Stimulated activated CD4-positive, alpha-beta T cell treated with anti-CD3 and anti-CD28 coated beads, Interleukin-12 subunit alpha, Interleukin-12 subunit beta, amount 100 ng/mL, for 4 hours (primary cell): Measurements from ENCODE around the gene POLR3GL.

Experiments
- DNase-seq: peaks from one replicate; pipeline ENCODE4 v3.0.0-alpha.2; 2020

POLR3GL gene

DNA sequence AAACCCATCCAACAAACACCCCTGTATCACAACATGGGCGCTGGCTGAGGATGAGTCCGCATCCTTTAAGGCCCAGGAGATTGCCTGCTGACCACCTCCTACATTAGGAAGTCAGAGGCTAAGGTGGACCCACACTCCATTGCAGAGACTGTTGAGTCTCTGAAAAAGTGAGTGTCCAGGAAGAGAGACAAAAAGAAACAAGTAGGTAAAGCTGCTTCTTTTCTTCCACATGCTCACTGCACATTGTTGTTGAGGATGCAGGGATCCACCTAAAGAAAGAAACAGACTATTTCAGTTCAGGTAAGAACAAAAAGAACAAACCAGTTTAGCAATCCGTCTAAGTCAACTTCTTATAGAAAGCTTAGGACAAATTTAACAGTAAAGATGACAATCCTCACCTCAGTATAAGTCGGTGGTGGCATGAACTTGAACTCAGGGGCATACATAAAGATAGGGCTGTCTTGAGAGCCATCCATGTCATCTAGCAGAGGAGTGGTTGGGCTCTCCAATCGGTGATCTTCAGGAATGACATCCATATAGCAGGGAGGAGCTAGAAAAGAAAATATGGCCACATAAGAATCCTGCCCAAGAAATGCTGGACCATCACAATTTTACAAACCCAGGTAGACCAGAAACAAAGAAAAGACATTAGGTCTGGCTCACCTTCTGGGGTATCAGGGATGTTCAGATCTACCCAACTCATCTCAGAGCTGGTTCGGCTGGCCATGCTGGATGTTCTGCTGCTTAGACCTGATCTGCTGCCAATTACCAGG is 29.3 kb downstream of the POLR3GL start:
- no peak for DNase-seq

DNA sequence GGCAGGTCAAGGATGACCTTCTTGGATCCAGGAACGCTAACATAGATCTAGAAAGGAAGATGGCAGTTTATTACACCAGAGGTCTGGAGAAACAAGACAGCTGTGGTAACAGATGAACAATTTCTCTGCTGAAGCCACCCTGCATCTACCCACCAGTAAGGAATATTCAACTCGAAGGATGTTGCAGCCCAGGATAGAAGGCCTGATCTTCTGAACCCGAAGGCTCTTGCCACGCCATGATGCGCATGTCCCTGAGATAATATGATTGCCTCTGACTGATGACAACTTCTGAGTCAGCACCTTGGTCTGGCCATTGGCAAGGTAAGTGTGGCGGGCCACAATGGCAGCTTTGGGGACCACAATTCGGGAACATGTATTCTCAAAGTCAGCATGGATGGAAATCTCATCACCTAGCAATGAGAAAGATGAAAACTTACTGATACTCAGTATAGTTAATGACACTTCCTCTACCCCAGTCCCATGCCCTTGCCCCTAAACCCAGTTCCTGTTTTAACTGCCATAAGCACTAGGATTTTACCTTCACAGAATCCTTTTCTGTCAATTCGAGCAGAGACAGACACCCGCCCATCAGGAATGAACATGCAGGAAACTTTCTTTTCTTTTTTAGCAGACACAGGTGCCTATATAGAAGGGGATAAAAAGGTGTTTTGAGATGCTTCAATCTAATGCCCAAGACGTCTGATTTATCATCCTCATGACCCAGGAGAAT is 30.1 kb downstream of the POLR3GL start:
- DNase-seq = no peak

DNA sequence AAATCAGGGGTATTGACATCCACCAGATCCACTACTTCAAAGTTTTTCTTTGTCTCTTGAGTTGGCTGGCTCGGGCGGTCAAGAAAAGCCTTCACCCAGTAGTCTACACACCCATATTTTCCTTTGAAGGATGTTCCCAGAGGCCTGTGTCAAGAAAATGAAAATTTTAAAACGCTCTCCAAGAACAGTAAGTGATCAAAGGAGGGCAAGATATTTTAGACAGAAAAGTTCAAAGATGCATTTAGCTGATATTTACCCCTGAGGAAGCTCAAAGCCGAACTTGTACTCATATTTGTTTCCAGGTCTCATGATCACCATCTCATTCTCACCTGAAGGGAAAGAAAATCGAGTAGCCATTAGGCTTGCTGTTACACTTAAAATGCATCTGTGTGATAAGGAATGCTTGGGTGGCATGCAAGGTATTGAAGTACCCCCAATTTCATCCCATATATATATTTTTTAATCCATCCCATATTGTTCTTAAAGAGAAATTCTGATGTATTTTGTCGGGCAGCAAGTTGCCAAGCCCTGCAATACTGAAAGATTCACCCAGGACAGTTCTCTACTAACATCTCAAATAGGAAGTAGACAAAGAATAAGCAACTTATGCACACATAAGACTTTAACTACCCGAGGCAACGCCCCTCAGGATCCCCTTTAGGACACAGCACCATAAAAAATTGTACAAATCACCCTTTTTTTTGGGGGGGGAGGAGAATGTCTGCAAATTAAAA is 30.8 kb downstream of the POLR3GL start:
- DNase-seq = no peak

DNA sequence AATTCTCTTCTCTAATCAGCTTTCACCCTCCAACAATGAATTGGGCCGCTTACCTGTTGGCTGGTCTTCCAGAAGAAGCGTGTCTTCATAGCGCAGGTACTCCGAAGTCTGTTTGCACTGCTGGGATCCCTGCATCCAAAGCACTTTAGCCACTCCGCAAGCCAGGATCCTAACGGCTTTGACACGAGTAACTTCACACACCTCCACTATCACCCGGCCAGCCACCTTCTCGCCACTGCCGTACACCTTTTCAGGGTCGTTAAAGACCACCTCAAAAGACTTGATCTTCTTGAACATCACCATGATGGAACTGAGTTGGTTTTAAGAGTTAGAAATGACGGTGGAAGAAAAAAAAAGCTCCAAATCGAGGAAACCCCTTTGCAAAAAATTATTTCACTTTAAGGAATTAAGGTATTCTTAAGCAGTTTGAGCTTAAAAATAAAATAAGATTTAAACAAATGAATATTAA is 31.5 kb downstream of the POLR3GL start:
- DNase-seq = no peak

DNA sequence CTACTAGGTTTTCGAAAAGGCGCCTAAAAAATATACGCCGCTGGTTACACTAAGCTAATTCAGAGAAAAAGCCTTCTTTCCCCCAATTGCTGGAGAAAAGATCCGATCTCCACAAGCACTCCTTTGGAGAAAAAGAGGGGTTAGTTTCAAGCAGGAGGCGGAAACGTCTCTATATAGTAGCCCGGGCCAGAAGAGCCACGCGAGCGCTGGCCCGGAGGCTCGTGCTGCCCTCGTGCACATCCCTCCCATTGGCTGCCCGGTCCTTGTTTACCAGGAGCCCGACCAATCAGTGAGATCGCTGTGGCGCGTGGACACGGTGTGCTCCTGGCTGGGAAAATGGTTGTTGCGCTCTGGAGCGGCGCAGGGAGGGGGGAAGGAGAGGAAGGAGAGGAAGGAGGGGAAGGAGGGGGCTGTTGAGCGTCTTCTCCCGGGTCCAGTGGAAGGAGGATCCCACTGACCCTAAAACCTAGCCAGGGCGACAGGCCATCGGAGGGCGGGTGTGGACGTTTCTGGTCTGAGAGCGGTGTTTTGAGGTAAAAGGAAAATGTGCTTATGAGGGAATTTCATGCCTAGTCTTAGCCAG is 32.0 kb downstream of the POLR3GL start, which contains the start of gene TXNIP:
Gene TXNIP, minus strand, starts transcription at position 147 of the 583 bp plus-strand sequence. CDS start 313 bp downstream, outside the sequence.
- DNase-seq = peak; percentile 87

DNA sequence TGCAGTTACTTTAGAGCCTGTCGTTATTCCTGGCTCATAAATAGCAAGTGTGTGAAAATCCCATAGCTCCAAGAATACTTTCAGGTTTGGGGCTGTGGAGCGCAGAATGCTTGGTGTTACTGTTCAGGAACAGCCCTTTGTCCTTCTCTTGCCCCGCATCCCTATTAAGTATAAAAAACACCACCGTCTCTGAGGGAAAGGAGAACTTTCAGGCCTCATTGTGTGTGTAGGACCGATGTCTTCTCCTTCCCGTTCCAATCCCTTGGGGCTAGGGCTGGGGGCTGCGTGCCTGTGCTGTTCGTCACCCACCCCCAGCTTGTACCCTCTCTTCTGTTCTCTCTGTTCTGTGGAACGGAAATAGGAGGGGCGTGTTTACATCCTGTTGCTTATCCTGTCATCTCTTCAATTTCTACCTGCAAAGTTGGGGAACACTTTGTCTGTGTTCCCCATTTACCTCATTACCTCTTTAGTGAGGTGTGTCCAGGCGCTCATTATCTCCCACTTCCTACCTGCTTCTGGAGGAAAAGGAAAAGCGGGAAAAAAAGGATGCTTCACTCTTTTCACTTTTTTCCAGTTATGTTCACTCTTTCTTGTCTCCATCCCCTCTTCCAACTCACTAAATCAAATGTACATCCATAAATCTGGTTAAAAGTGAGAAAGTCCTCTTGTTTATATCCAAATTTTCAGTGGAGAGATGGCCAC is 32.7 kb downstream of the POLR3GL start:
- DNase-seq = peak; percentile 36

DNA sequence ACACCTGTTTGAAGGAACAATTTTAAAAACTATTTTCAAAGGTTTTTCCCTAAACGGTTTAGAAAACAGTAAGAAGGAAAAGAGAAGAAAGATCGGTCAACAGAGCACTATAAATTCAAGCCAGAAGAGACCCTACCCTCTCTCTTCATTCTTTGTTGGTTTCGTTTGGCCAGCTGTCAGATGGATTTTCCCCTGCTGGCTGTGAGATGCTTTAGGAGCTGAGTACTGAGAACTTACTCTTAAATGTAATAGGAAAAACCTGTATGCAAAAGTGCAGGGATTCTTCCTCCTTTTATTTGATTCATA is 33.2 kb downstream of the POLR3GL start:
- DNase-seq = no peak

DNA sequence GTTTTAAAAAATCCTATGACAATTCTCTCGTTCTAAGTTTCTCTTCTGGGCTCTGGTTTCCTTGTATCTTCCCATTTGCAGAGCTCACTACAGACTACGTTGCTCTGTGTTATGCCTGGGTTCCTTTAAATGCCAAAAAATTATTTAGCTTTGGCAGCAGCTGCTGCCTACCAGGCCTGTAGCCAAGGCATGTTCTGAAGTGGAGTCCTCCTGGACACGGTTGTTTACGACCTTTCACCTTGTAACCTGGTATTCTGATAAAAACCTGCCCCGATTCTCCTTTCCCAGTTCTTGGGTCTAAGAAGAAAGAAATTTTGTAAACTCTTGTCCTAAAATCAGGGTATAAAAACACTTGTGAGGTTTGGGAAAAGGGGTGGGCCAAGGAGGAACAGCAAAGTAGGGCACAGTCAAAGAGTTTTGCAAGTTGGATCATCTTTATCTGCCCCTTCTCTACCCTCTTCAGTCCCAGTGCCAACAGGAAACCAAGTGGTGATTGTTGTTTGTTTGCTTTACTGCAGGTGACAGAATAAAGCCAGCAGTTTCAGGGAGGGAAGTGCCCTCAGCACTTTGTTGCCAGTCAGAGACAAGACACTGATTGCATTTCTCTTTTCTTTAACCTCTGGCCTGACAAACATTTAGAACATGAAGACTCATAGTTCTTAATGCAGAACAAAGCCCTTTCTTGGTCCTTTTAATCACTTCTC is 35.0 kb downstream of the POLR3GL start:
- DNase-seq = no peak

DNA sequence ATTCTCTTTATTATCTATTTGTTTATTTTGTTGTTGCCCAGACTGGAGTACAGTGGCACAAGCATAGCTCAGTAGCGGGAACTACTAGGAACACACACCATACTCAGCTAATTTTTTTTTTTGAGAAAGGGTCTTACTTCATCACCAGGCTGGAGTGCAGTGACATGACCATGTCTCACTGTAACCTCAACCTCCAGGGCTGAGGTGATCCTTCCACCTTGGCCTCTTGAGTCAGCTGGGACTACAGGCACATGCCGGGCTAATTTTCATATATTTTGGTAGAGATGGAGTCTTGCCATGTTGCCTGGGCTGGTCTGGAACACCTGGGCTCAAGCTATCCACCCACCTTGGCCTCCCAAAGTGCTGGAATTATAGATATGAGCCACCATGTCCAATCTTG is 37.2 kb downstream of the POLR3GL start:
- no peak for DNase-seq

DNA sequence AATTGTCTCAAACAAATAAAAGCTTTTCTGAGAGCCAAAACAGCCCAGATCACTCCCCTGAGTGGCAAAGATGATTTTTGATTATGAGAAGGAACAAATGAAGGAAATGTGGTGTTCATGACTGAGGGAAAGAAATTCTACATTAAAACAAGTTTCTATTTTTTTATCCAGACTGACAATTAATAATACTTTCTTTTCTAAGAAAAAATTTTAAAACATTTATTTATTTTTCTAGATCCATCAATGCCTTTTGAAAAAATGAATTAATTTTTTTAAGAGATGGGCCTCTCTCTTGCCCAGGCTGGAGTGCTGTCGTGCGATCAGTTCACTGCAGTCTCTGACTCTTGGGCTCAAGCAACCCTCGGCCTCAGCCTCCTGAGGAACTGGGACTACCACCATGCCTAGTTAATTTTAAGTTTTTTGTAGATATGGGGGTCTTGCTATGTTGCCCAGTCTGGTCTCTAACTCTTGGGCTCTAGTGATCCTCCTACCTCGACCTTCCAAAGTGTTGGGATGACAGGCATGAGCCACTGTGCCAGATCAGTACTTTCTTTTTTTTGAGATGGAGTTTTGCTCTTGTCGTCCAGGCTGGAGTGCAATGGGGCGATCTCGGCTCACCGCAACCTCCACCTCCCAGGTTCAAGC is 43.1 kb downstream of the POLR3GL start:
- DNase-seq = no peak

DNA sequence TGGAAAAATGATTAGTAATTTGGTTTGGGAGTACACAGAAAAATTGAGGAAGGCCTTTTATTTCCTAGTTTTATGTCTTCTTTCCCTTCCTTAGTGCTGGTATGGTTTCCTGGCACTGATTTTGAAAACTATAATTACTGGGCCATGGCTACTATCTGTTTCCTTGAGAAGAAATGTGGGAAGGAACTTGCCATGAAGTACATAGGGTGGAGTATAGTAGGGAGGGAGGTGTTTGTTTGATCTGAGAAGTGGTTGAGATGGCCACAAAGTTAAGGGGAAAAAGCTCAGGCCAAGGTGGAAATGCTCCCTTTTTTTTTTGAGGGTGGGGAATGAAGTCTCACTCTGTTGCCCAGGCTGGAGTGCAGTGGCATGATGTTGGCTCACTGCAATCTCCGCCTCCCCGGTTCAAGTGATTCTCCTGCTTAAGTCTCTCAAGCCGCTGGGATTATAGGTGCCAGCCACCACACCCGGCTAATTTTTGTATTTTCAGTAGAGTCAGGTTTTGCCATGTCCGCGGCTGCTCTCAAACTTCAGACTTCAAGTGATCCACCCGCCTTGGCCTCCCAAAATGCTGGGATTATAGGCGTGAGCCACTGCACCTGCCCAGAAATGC is 45.7 kb downstream of the POLR3GL start:
- DNase-seq = no peak

DNA sequence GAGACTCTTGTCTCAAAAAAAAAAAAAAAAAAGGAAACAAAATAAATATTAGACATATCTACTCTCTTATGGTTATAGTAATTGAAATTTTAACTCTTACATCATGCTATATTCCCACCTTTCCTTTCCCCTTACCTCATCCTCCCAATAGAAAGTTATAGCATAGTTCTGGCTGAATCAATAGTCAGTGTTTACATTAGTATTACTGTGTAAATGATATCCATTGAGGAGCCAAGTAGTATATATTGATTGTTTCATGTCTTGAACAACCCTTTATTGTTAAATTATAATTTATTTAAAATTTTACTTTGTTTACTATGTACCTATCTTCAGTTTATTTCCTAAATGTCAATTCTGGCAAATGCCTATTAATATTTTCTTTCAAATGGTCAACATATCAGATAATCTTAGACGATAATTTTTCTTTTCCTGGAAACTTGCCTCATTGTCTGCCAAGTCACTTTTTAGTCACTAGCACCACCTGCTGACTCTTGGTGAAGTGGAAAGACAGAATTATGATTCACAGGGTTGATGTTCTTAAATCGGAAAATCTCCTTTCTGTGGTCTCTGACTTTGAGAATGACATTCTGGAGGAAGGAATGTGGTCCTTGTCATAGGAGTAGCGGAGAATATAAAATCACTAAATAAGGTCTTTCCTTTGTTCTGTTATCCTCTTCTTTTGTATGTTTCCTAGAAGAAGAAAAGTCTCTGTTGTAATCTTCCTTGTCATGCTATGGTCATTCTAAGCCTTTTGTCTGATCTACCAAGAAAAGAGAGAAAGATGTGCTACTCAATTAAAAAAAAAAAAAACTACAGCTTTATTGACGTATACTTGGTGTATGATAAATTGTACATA is 48.4 kb downstream of the POLR3GL start:
- no peak for DNase-seq

DNA sequence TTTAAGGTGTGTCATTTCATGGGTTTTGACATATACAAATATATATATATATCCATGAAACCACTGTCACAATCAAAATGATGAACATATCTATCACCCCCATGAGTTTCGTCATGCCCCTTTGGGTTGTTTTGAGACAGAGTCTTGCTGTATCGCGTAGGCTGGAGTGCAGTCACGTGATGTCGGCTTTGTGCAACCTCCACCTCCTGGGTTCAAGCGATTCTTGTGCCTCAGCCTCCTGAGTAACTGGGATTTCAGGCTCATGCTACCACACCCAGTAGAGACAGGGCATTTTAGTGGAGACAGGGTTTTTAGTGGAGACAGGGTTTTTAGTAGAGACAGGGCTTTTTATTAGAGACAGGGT is 49.1 kb downstream of the POLR3GL start:
- DNase-seq = no peak

DNA sequence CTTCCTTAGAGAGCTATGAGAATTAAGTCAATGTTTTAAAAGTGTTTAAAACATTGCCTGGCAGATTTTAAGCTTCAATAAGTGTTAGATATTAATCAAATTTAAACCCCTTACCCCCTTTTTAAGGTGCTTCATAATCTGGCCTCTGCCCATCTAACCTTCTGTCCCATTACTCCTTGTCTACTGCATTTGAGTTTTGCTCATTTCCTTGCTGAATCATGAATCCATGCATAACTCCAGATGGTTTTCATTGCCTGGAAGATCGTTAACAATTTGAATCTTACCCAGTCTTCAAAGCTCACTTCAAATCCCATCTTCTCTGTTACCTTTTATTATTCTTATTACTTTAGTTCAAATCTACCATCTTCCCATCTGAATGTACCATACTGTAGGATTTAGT is 52.4 kb downstream of the POLR3GL start:
- no peak for DNase-seq

DNA sequence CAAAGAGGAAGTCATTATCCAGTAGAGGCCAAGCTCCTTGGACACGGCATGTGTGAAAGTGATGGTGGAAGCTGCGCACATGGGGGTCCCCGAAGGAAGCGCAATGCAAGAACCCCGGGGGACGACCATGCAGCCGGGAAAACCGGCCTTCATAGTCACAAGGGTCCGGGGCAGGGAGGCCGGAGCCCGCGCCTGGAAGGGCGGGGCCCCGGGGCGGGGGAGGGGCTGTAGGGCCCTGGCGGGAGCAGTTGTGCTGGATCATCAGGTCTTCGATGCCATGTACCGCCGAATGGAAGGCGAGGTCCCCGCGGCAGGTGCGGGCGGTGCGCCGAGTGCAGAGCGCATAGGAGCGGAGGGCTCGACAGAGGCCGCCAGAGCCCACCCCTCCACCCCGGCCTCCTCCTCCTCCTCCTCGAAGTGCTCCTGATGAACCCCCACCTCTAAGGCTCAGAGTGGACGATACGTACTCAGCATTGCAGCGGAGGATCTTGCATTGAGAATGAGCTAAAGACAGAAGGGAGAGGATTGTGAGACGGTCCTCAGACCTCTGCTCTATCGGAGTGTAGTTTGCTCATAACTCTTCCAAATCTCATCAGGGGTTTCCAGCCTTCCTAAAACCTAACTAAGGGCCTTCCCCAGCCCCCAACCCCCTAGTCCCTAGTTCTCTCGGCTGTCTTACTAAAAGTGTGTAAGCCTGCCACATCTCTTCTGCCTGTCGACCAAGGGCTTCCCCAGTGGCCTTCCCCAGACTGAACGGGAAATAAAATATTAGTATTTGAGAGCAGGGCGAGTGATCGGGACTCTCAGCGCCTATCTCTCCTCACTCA is 55.0 kb downstream of the POLR3GL start:
- DNase-seq = no peak

DNA sequence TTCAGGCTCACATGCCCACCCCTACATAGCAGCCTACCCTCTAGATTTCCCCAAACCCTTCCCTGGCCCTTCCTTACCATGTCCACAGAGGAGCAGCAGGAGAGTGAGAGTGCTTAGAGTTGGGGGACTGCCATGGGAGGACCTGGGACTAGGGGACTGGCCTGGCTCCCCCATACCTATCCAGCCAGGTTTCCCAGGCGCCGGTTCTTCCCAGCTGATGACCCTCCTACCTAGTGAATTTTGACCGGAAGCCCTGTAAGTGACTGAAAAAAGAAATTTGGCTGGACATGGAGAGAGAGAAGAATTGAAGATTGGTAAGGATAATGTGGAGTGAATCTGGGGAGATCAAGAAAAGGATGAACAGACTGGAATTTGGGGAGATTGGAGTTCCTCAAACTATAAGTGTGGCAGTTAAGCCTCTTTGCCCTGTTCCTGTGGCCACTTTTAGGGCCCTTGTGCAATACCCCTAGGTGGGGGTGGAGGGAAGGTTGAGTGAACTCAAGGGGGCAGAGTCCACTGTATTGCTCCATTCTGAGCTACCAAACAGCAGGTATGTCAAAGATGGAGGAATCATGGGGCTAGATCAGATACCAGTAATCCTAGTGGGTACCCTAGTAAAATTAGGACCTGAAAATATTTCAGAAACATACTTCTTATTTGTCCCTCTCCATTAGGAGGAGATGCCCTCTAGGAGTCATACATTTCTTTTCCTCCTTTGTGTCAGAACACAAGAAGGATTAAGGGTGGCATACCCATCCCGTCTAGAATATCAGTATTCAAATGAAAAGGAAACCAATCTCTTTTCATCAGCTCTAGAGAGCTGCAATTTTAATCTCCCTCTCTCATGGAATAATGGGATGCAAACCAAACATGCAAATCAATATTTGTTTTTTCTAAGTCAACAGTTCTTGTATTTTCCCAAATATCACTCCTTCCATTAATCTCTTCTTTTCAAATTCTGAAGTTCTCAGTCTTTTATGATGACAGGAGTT is 55.9 kb downstream of the POLR3GL start:
- DNase-seq = no peak

DNA sequence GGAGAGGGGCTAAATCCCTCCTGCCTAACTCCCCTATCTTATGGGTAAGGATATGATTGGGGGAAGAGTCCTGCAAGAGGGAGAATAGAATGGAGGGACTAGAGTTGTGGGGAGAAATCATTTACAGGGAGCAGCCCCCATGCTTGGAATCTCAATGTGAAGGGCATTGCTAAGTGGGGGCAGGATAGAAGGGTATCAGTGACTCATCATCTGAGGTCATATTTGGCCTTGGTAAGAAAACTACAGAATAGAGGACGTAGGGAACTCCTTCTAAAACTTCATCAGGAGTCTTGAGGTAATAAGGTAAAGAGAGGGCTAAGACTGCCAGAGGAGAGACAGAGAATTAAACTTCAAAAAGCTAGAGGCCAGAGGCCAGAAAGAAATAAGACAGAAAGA is 56.6 kb downstream of the POLR3GL start:
- no peak for DNase-seq
